Heart left ventricle (tissue), 16 donors: ENCODE results near the gene TBX18. TPM values are rescaled to one million over a fixed set of nuclear protein-coding genes. Genes with fewer than 3 reads are reported as not detected.

Source experiments
- ATAC-seq, 4 donors: fragments of 200-7000 bp; cut with Tn5 transposase; one replicate each; pipeline ENCODE4 v1.9.1; 2020 to 2022; ENCODE audit warnings: moderate library complexity in 4 of 4, mild to moderate bottlenecking in 3 of 4, moderate number of reproducible peaks in 1 of 4
- DNase-seq, 5 donors: peaks; one replicate each; pipeline ENCODE4 v3.0.0-alpha.2; 2020
- H3K27ac ChIP-seq, 12 donors: fragments of 200-600 bp; sonication (generic) in 4 of 12; one replicate each; pipeline versions ENCODE4 v1.5.0 to v1.8.0; 2016 to 2022; ENCODE audit warnings: mild to moderate bottlenecking in 2 of 12
- H3K27me3 ChIP-seq, 9 donors: fragments of 200-600 bp; sonication (generic) in 2 of 9; one replicate each; pipeline versions ENCODE4 v1.5.1 to v1.8.0; 2016 to 2022; ENCODE audit warnings: mild to moderate bottlenecking in 3 of 9
- H3K36me3 ChIP-seq, 9 donors: fragments of 200-600 bp; sonication (generic) in 2 of 9; one replicate each; pipeline versions ENCODE4 v1.5.0 to v1.8.0; 2018 to 2022; ENCODE audit warnings: mild to moderate bottlenecking in 2 of 9
- H3K4me1 ChIP-seq, 12 donors: fragments of 200-600 bp; sonication (generic) in 4 of 12; one replicate each; pipeline versions ENCODE4 v1.5.0 to v1.8.0; 2016 to 2022; ENCODE audit warnings: mild to moderate bottlenecking in 3 of 12
- H3K4me3 ChIP-seq, 12 donors: fragments of 200-600 bp; sonication (generic) in 4 of 12; one replicate each; pipeline versions ENCODE4 v1.5.0 to v1.8.0; 2017 to 2022; ENCODE audit warnings: mild to moderate bottlenecking in 9 of 12, moderate library complexity in 4 of 12
- H3K9me3 ChIP-seq, 12 donors: fragments of 200-600 bp; sonication (generic) in 4 of 12; one replicate each; pipeline versions ENCODE4 v1.5.0 to v1.8.0; 2016 to 2022; ENCODE audit warnings: mild to moderate bottlenecking in 1 of 12
- CTCF ChIP-seq, 12 donors: fragments of 200-600 bp; sonication (generic) in 4 of 12; IDR thresholded peaks; one replicate each; pipeline versions ENCODE4 v1.5.0 to v1.8.0; 2018 to 2022; ENCODE audit warnings: antibody characterized with exemption in 12 of 12, mild to moderate bottlenecking in 5 of 12
- POLR2A ChIP-seq, 2 donors: fragments of 450-650 bp; IDR thresholded peaks; one replicate each; pipeline ENCODE4 v1.6.1; 2017; ENCODE audit warnings: antibody characterized with exemption in 2 of 2, mild to moderate bottlenecking in 2 of 2, moderate library complexity in 2 of 2
- WGBS, 4 donors: extraction: QIAGEN DNeasy Blood & Tissue Kit in 2 of 4; methylation state at CpG; one replicate each; pipeline versions ENCODE4 v1.1.5 to v1.1.7; 2013 to 2018; 5-methylcytosine and 5-hydroxymethylcytosine counted together
- intact Hi-C, 10 donors: fragments of 100-400 bp; cut with DNase I; formaldehyde crosslinking; loops; one replicate each; pipeline versions ENCODE4 v1.11.1 to v1.14.2; 2022
- polyA plus RNA-seq, 2 donors: library from polyadenylated mRNA; stranded (reverse); fragments of 200-250 nt; gene quantifications; one replicate each; pipeline ENCODE4 v1.2.3, GENCODE V29; 2013
- total RNA-seq, 9 donors: library from RNA; depleted of rRNA in 2 of 9; stranded (reverse); fragments of >200 nt in 2 of 9; fragmentation: NEBNext Ultra II Directional in 3 of 9; extraction: Animal tissue kit (Norgen Biotek cat#: 25700) in 3 of 9; gene quantifications; one replicate each; pipeline versions ENCODE4 v1.1.0 to v1.2.4, GENCODE V29; 2016 to 2023
- donor health status: ischemic (EF 13 %, LVEDD 7.1; RV severe dilation, severe dysfunction).
- donor health status: healthy with polysubstance abuse.
- donor health status: DM: no; HTN: yes; CAD: no.
- donor health status: DM: no; HTN: no; CAD: no.
- donor health status: ischemic (EF 25% LVEDD 6.9; RV normal size, moderate dysfunction).
- donor health status: ischemic (EF 25% LVEDD 5.7; RV mildly dilated, moderate dysfunction).
- donor health status: healthy.
- donor health status: DM: yes; HTN: yes; CAD: no.
- donor health status: ischemic (EF 35%, LVEDD 5.7; RV mildly dilated, moderate dysfunction).
- donor health status: nonischemic (EF 11% LVEDD 7.7; RV severe dilation, severe dysfunction).
- donor health status: DM: yes; HTN: yes; CAD: no.
- donor health status: PGD.
- donor health status: ischemic (EF 29% LVEDD 5.4; RV normal size, mild dysfunction).
- donor health status: nonischemic (EF 23%, LVEDD 6.1; RV moderate dilation, normal function).

The TBX18 gene
- total and polyA plus RNA-seq, 11 donors, result 1.3 to 14.9 (median 2.3) TPM

DNA sequence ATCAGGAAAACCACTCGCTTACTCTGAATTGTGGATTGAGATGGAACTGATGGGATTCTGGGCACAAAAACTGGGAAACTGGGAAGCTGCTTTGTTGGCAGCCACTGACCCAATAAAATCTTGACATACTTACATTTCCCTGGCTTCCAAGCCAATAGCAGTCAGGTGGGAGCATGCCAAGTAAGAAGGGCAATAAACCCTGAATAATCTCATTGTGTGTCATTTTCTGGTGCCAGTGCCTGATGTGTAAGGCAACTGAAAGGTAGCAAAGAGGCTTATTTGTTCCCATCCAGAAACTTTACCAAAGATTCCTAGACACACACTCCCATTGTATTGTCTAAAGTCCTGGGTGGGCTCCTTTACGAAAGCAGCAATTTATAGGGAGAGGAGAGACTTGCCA is 93.2 kb downstream of the TBX18 start:
- Histone ChIP-seq H3K36me3 (no peaks in the 10 kb centered on the region), H3K4me3 (no peak overlapping the region), H3K9me3 (no peaks in the 10 kb centered on the region), H3K27me3 (no peaks in the 10 kb centered on the region), H3K27ac (no peak overlapping the region), H3K4me1 (no peaks in the 10 kb centered on the region)
- WGBS, 4 donors, result 68 to 90% (median 80%) methylated on average over 2 of the region's 2 CpGs
- DNase-seq (no peak), ATAC-seq (no peak)
- intact Hi-C loops, result no loop called here
- TF ChIP-seq POLR2A (IDR thresholded peaks at IDR 0.05), result no peak
- TF ChIP-seq CTCF (IDR thresholded peaks at IDR 0.05), result no peak

DNA sequence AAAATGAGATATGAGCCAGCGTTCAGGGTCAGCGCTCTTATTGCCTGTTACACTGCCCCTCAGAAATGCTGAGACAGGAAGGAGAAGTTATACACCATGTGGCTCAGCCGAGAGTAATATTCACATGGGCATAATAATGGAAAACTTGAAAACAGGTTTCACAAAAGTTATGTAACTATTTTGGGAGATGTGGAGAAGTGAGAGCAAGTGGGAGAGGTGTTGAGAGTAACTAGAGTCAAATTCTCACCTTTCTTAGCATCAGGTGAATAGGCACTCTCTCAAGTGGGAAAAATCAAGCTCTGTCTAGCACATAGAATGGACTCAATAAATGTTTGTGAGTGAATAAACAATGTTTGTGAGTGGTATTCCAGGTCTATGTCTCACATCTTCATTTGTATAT is 94.5 kb downstream of the TBX18 start:
- no peak overlapping the region for H3K4me3 ChIP-seq
- no peaks in the 10 kb centered on the region for H3K4me1 ChIP-seq
- H3K36me3 ChIP-seq, result no peaks in the 10 kb centered on the region
- no peak for DNase-seq
- WGBS, 4 donors, result 74 to 80% (median 78%) methylated on average over 3 of the region's 3 CpGs
- H3K9me3 ChIP-seq, result no peaks in the 10 kb centered on the region
- intact Hi-C loops, result no loop called here
- no peak for ATAC-seq
- TF ChIP-seq POLR2A (IDR thresholded peaks at IDR 0.05) (no peak), CTCF (IDR thresholded peaks at IDR 0.05) (no peak)
- no peaks in the 10 kb centered on the region for H3K27me3 ChIP-seq
- no peak overlapping the region for H3K27ac ChIP-seq

DNA sequence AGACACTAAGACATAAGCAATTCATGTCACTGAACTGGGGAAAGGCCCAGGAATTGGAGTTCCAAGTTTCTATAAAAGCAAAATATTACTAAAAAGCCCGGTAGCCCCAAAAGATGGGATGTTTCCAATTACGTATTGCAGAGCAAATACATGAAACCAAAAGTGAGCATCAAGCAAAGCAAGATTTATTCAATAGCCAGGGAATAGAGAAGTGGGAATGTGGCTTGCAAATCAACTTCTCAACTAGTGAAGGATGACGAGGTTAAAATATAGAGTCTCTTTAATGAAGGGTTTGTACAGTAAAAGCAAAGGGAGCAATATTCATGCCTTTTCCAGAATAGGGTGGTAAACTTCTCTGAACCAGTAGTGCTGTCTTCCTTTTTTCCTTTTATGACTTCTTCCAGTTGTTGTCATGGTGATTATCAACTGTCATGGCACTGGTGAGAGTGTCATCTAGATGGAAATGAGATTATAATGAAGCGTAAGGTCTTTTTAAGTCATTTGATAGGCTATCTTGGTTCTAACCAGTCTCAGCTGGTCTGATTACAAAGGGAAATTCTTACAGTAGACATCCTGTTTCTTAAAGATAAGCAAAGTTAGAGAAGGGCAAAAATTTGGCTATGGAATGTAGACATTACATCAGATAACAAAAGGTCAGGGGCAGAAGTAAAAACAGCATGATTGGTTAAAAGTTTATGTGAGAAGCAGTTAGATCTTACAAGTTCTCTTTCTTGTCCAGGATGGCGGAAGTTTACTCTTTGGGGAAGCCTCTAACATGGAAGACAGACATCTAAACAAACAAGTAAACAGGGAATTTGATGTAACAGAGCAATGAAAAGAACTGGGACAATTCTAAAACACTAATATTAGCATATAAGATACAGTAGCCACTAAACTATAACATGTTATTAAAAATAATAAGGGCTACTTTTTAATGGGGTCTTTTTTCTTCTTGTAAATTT is 96.9 kb downstream of the TBX18 start:
- H3K36me3 ChIP-seq, result no peaks in the 10 kb centered on the region
- 78 to 80% (median 80%) methylated on average over 5 of the region's 5 CpGs for WGBS, 4 donors
- intact Hi-C loops, result no loop called here
- no peak overlapping the region for H3K4me3 ChIP-seq
- no peaks in the 10 kb centered on the region for H3K27me3 ChIP-seq
- no peaks in the 10 kb centered on the region for H3K9me3 ChIP-seq
- TF ChIP-seq POLR2A (IDR thresholded peaks at IDR 0.05) (no peak), CTCF (IDR thresholded peaks at IDR 0.05) (no peak)
- H3K27ac ChIP-seq, result no peak overlapping the region
- no peak for ATAC-seq
- no peaks in the 10 kb centered on the region for H3K4me1 ChIP-seq
- DNase-seq, result no peak

- H3K9me3 ChIP-seq, result no peaks in the 10 kb centered on the region
- no peak for ATAC-seq
- DNase-seq, result no peak
- no peak overlapping the region for H3K27ac ChIP-seq
- H3K36me3 ChIP-seq, result no peaks in the 10 kb centered on the region
- 31 to 53% (median 50%) methylated on average over 4 of the region's 4 CpGs for WGBS, 4 donors
- intact Hi-C loops, result no loop called here
- H3K27me3 ChIP-seq, result no peaks in the 10 kb centered on the region
- H3K4me1 ChIP-seq, result no peaks in the 10 kb centered on the region
- TF ChIP-seq POLR2A (IDR thresholded peaks at IDR 0.05) (no peak), CTCF (IDR thresholded peaks at IDR 0.05) (no peak)
- no peak overlapping the region for H3K4me3 ChIP-seq
These were observed 99.0 kb downstream of the TBX18 start for GRCh38 chr6:84665401-84665800.
